Measurements from ENCODE around the gene KCNQ5. TPM values are rescaled to one million over a fixed set of nuclear protein-coding genes. Genes with fewer than 3 reads are reported as not detected.

Gene KCNQ5
- total RNA-seq, 1 donor from 2014 or later, result not detected

DNA sequence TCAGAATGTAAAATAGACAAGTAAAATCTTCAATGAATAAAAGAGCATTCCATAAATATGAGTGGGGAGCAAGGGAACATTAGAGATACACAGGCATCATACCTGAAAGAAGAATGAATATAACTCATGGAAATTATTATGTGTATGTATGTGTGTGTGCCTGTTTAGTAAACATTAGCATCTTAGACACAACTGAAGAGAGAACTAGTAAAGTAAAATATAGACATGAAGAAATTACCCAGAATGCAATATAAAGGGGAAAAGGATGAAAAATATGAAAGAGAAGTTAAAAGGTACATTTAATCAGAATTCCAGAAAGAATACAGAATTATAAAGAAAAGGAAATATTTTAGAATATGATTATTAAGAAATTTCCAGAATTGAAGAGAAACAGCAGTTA, 264.3 kb downstream of the KCNQ5 start:
- Histone ChIP-seq H3K4me1 (no peaks in the 10 kb centered on the region), H3K27ac (no peak overlapping the region), H3K27me3 (no peaks in the 10 kb centered on the region), H3K4me2 (no peak overlapping the region), H3F3A (ENCODE audit: low read depth) (no peaks in the 10 kb centered on the region), H2AFZ (replicated peaks) (no peak overlapping the region), H3K9me3 (ENCODE audit: low read depth) (no peaks in the 10 kb centered on the region), H3K9ac (no peak overlapping the region), H3K36me3 (no peaks in the 10 kb centered on the region), H3K79me2 (ENCODE audit: low read depth) (no peaks in the 10 kb centered on the region), H4K20me1 (ENCODE audit: low read depth) (no peaks in the 10 kb centered on the region), H3K4me3 (no peak overlapping the region)
- no peaks in the 10 kb centered on the region for H3K4me1 Mint-ChIP-seq
- no peak for TF ChIP-seq CTCF (IDR thresholded peaks at IDR 0.05)
- TF ChIP-seq EZH2 (IDR thresholded peaks at IDR 0.05), result no peak
- no peak for TF ChIP-seq EZH2phosphoT487 (IDR thresholded peaks at IDR 0.05)
- H3K9me3 Mint-ChIP-seq, result peaks cover 14% of the 10 kb centered on the region
- no peaks in the 10 kb centered on the region for H3K27me3 Mint-ChIP-seq (ENCODE audit: insufficient read depth, low read depth)
- no peak for DNase-seq (ENCODE audit: low spot score)
- H3K27ac Mint-ChIP-seq, result no peak overlapping the region
- H3K36me3 Mint-ChIP-seq, result no peaks in the 10 kb centered on the region
- no peak overlapping the region for H3K4me3 Mint-ChIP-seq

DNA sequence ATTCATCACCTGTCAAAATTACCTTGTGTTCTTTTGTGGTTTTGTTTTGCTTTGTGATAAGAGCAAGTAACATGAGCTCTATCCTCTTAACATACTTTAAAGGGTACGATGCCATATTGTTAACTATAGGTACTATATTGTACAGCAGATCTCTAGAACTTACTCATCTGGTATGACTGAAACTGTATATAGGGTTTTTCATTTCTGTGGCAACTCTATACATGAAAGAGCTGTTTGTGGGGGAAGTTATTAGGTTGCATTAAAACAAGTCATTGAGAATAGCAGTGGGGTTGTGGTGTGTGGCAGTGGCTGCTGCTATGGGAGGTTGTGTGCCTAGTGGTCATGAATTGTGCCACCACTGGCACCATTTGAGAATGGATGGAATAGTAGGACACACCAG, 268.4 kb downstream of the KCNQ5 start:
- Histone ChIP-seq H3K9me3 (ENCODE audit: low read depth) (no peaks in the 10 kb centered on the region), H4K20me1 (ENCODE audit: low read depth) (no peaks in the 10 kb centered on the region), H3K9ac (no peak overlapping the region), H3K4me3 (no peak overlapping the region), H3K27me3 (no peaks in the 10 kb centered on the region), H3K79me2 (ENCODE audit: low read depth) (no peaks in the 10 kb centered on the region), H3K36me3 (no peaks in the 10 kb centered on the region), H2AFZ (replicated peaks) (no peak overlapping the region), H3K4me2 (no peak overlapping the region), H3K27ac (no peak overlapping the region), H3K4me1 (no peaks in the 10 kb centered on the region), H3F3A (ENCODE audit: low read depth) (no peaks in the 10 kb centered on the region)
- TF ChIP-seq CTCF (IDR thresholded peaks at IDR 0.05), result no peak
- Mint-ChIP-seq H3K27me3 (ENCODE audit: insufficient read depth, low read depth) (no peaks in the 10 kb centered on the region), H3K9me3 (peaks cover 14% of the 10 kb centered on the region), H3K4me3 (no peak overlapping the region), H3K27ac (no peak overlapping the region), H3K36me3 (no peaks in the 10 kb centered on the region), H3K4me1 (no peaks in the 10 kb centered on the region)
- no peak for DNase-seq (ENCODE audit: low spot score)

GRCh38 chr6:72890671-72891070, 268.8 kb downstream of the KCNQ5 start:
- TF ChIP-seq EZH2 (IDR thresholded peaks at IDR 0.05), result no peak
- TF ChIP-seq CTCF (IDR thresholded peaks at IDR 0.05), result no peak
- TF ChIP-seq EZH2phosphoT487 (IDR thresholded peaks at IDR 0.05), result no peak
- Histone ChIP-seq H3K36me3 (no peaks in the 10 kb centered on the region), H3K27ac (no peak overlapping the region), H3K27me3 (no peaks in the 10 kb centered on the region), H3K4me1 (no peaks in the 10 kb centered on the region), H3F3A (ENCODE audit: low read depth) (no peaks in the 10 kb centered on the region), H3K4me3 (no peak overlapping the region), H2AFZ (replicated peaks) (no peak overlapping the region), H4K20me1 (ENCODE audit: low read depth) (no peaks in the 10 kb centered on the region), H3K9ac (no peak overlapping the region), H3K79me2 (ENCODE audit: low read depth) (no peaks in the 10 kb centered on the region), H3K4me2 (no peak overlapping the region), H3K9me3 (ENCODE audit: low read depth) (no peaks in the 10 kb centered on the region)
- Mint-ChIP-seq H3K4me3 (no peak overlapping the region), H3K27ac (no peak overlapping the region), H3K9me3 (peaks cover 11% of the 10 kb centered on the region), H3K36me3 (no peaks in the 10 kb centered on the region), H3K27me3 (ENCODE audit: insufficient read depth, low read depth) (no peaks in the 10 kb centered on the region), H3K4me1 (no peaks in the 10 kb centered on the region)
- DNase-seq (ENCODE audit: low spot score), result no peak

DNA sequence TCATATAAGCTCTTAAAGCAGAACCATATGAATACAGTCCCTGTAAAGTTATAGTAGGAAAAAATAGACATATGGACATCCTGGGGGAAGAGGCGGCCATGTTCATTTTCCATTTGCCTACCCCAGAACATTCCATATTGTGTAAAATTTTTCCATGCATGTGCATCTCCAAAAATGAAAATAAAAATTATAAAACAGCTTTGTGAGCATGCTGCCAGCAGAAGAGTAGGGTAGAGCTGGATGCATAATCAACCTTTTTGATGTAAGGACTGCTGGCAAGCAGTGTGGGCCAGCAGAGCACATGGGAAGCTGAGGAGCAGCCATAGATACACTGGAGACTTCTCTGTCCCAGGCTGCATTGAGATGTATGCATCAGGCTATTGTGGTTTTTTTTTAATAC, 271.0 kb downstream of the KCNQ5 start:
- H3K27ac Mint-ChIP-seq, result no peak overlapping the region
- no peak overlapping the region for H3K4me3 Mint-ChIP-seq
- H3K9me3 Mint-ChIP-seq, result no peaks in the 10 kb centered on the region
- Histone ChIP-seq H2AFZ (replicated peaks) (no peak overlapping the region), H3K79me2 (ENCODE audit: low read depth) (no peaks in the 10 kb centered on the region), H3F3A (ENCODE audit: low read depth) (no peaks in the 10 kb centered on the region), H3K9ac (no peak overlapping the region), H3K9me3 (ENCODE audit: low read depth) (no peaks in the 10 kb centered on the region), H3K27me3 (no peaks in the 10 kb centered on the region), H3K4me2 (no peak overlapping the region), H3K36me3 (no peaks in the 10 kb centered on the region), H3K4me1 (no peaks in the 10 kb centered on the region), H4K20me1 (ENCODE audit: low read depth) (no peaks in the 10 kb centered on the region), H3K27ac (no peak overlapping the region), H3K4me3 (no peak overlapping the region)
- H3K27me3 Mint-ChIP-seq (ENCODE audit: insufficient read depth, low read depth), result no peaks in the 10 kb centered on the region
- TF ChIP-seq CTCF (IDR thresholded peaks at IDR 0.05) (no peak), EZH2phosphoT487 (IDR thresholded peaks at IDR 0.05) (no peak), EZH2 (IDR thresholded peaks at IDR 0.05) (no peak)
- DNase-seq (ENCODE audit: low spot score), result no peak
- H3K36me3 Mint-ChIP-seq, result no peaks in the 10 kb centered on the region
- H3K4me1 Mint-ChIP-seq, result no peaks in the 10 kb centered on the region
